Endothelial cell of umbilical vein (primary cell): ENCODE data around the gene GPATCH2L. TPM values are rescaled to one million over a fixed set of nuclear protein-coding genes. Genes with fewer than 3 reads are reported as not detected.

Experiments used
- BruUV-seq: library from RNA; stranded (reverse); fragments of 400-500 nt; replicated peaks from 2 replicates; lab custom pipeline; 2021; lab: Mats Ljungman, UMichigan
- CTCF ChIA-PET: fragments of 300-600, 350-600 bp; sonication (Branson Sonifier 250); formaldehyde crosslinking; loops from one replicate; lab custom pipeline; 2021; ENCODE audit warnings: antibody characterized with exemption, inconsistent platforms; lab: Charles Lee
- POLR2A ChIA-PET: fragments of 300-600, 350-600 bp; sonication (Branson Sonifier 250); formaldehyde crosslinking; loops from one replicate; lab custom pipeline; 2021; ENCODE audit warnings: antibody characterized with exemption, inconsistent platforms; lab: Charles Lee
- DNase-seq: peaks from one replicate; pipeline ENCODE4 v3.0.0-alpha.2; 2011; ENCODE audit warnings: low read depth, low spot score
- FAIRE-seq: peaks from 2 replicates; lab custom pipeline; 2011; peaks lifted over from hg19 to GRCh38; lab: Jason Lieb, UNC
- H2AFZ ChIP-seq: 2 replicates; pipeline ENCODE4 v1.6.0; 2012; ENCODE audit warnings: low read depth, low read length, control low read depth, inconsistent platforms
- H3K27ac ChIP-seq: 2 replicates; pipeline ENCODE4 v1.5.1; 2011; ENCODE audit warnings: low read depth, mild to moderate bottlenecking, control low read depth, low read length, moderate library complexity; ENCODE audit not compliant: insufficient read depth
- H3K27me3 ChIP-seq, 2 experiments: 2 replicates each; pipeline versions ENCODE4 v1.6.0 to v1.6.1; 2011; ENCODE audit warnings: low read length in 2 of 2, mixed read lengths in 1 of 2; ENCODE audit not compliant: control insufficient read depth in 2 of 2, insufficient read depth in 2 of 2
- H3K36me3 ChIP-seq, 2 experiments: 2 replicates in 1 of 2; 3 replicates in 1 of 2; pipeline ENCODE4 v1.5.1; 2011; ENCODE audit warnings: low read length in 2 of 2, mild to moderate bottlenecking in 1 of 2, moderate library complexity in 1 of 2; ENCODE audit not compliant: control insufficient read depth in 2 of 2, insufficient read depth in 2 of 2; ENCODE audit errors: extremely low read depth in 1 of 2
- H3K4me1 ChIP-seq: 3 replicates; pipeline ENCODE4 v1.5.1; 2011; ENCODE audit warnings: mild to moderate bottlenecking, low read length; ENCODE audit not compliant: control insufficient read depth, insufficient read depth; ENCODE audit errors: extremely low read depth
- H3K4me2 ChIP-seq: 2 replicates; pipeline ENCODE4 v1.6.1; 2011; ENCODE audit warnings: low read length, control low read depth, mixed read lengths; ENCODE audit not compliant: insufficient read depth
- H3K4me3 ChIP-seq, 3 experiments: fragments of 200-600 bp in 1 of 3; sonication (generic), shearing (Covaris generic) in 1 of 3; replicated peaks in 1 of 3; 2 replicates each; pipeline ENCODE4 v1.5.1; 2011 to 2016; ENCODE audit warnings: control low read depth in 3 of 3, low read length in 3 of 3, mild to moderate bottlenecking in 2 of 3, inconsistent platforms in 1 of 3, low read depth in 1 of 3, moderate library complexity in 1 of 3; ENCODE audit not compliant: insufficient read depth in 1 of 3
- H3K79me2 ChIP-seq: 2 replicates; pipeline ENCODE4 v1.6.0; 2012; ENCODE audit warnings: low read length, inconsistent platforms; ENCODE audit not compliant: control insufficient read depth, insufficient read depth
- H3K9ac ChIP-seq: replicated peaks from 2 replicates; pipeline ENCODE3; 2011; ENCODE audit warnings: low read length, control low read depth; ENCODE audit not compliant: insufficient read depth; ENCODE audit errors: extremely low read depth
- H3K9me1 ChIP-seq: replicated peaks from 3 replicates; pipeline ENCODE4 v1.6.0; 2011; ENCODE audit warnings: mild to moderate bottlenecking, low read length; ENCODE audit not compliant: control insufficient read depth, insufficient read depth; ENCODE audit errors: extremely low read depth
- H3K9me3 ChIP-seq: replicated peaks from 2 replicates; pipeline ENCODE4 v1.5.1; 2012; ENCODE audit warnings: low read length, inconsistent platforms; ENCODE audit not compliant: control insufficient read depth, insufficient read depth
- H4K20me1 ChIP-seq: replicated peaks from 2 replicates; pipeline ENCODE3; 2011; ENCODE audit warnings: mild to moderate bottlenecking, low read length; ENCODE audit not compliant: control insufficient read depth, insufficient read depth; ENCODE audit errors: extremely low read depth
- EZH2 ChIP-seq: IDR thresholded peaks from 2 replicates; pipeline ENCODE4 v1.6.1; 2012; ENCODE audit warnings: borderline replicate concordance, low read depth, mild to moderate bottlenecking, moderate library complexity, low read length, inconsistent platforms; ENCODE audit not compliant: severe bottlenecking
- FOS ChIP-seq: IDR thresholded peaks from 2 replicates; pipeline ENCODE4 v1.6.1; 2011; ENCODE audit warnings: mild to moderate bottlenecking, low read length, moderate library complexity, borderline replicate concordance; ENCODE audit not compliant: insufficient read depth
- GATA2 ChIP-seq: IDR thresholded peaks from 2 replicates; pipeline ENCODE4 v1.7.0; 2011; ENCODE audit warnings: low read depth, mild to moderate bottlenecking, moderate library complexity, mixed read lengths, low read length; ENCODE audit not compliant: insufficient read length, insufficient read depth
- JUN ChIP-seq: IDR thresholded peaks from 2 replicates; pipeline ENCODE4 v1.6.1; 2011; ENCODE audit warnings: borderline replicate concordance, low read depth; ENCODE audit not compliant: insufficient read length, insufficient read depth
- MYC ChIP-seq: IDR thresholded peaks from one replicate; pipeline ENCODE4 v1.6.1; 2011; ENCODE audit warnings: mild to moderate bottlenecking, low read depth, low read length
- POLR2A ChIP-seq: IDR thresholded peaks from 2 replicates; pipeline ENCODE4 v1.6.1; 2012; ENCODE audit warnings: low read depth, mild to moderate bottlenecking, control low read depth, low read length
- POLR2AphosphoS5 ChIP-seq: IDR thresholded peaks from 2 replicates; pipeline ENCODE4 v1.6.1; 2012; ENCODE audit warnings: low read depth, mild to moderate bottlenecking, control low read depth, low read length, moderate library complexity; ENCODE audit not compliant: insufficient read depth
- dilution Hi-C: fragments of 300-500 bp; cut with MboI; formaldehyde crosslinking; loops from one replicate; pipeline ENCODE4 v1.15.0; 2019; ENCODE audit warnings: low sequenced_read_pairs; ENCODE audit not compliant: extremely low pct_ligation_motif_present
- intact Hi-C: fragments of 100-400 bp; cut with micrococcal nuclease; formaldehyde crosslinking; loops from one replicate; pipeline ENCODE4 v1.10.0; 2022
- polyA plus RNA-seq, 4 experiments: library from polyadenylated mRNA; depleted of rRNA in 3 of 4; stranded (reverse) in 3 of 4; unstranded in 1 of 4; fragments of >200 nt; gene quantifications; 2 replicates each; pipeline versions ENCODE4 v1.2.1 to v1.2.3, GENCODE V29; 2011 to 2012; ENCODE audit warnings: missing spikeins in 1 of 4
- total RNA-seq: library from RNA; stranded (reverse); gene quantifications from 2 replicates; pipeline ENCODE4 v1.2.3, GENCODE V29; 2021
- TF ChIP-seq, protein P1 (sequence below): IDR thresholded peaks from 2 replicates; pipeline ENCODE4 v1.6.1; 2011; ENCODE audit not compliant: insufficient read depth, insufficient read length
- TF ChIP-seq, protein P2 (sequence below), 2 donors: IDR thresholded peaks; 1 replicate in 1 of 2; 2 replicates in 1 of 2; pipeline ENCODE4 v1.5.1; 2011; ENCODE audit warnings: low read length in 2 of 2, mild to moderate bottlenecking in 2 of 2, moderate library complexity in 2 of 2, control low read depth in 1 of 2, inconsistent platforms in 1 of 2, low read depth in 1 of 2; ENCODE audit not compliant: insufficient read depth in 1 of 2; ENCODE audit errors: extremely low read depth in 1 of 2

GPATCH2L gene
- total and polyA plus RNA-seq, 2 donors (not counting 3 experiments of a cell fraction or from before 2014, with no cell fraction given), result 23.3 to 40.0 TPM

DNA sequence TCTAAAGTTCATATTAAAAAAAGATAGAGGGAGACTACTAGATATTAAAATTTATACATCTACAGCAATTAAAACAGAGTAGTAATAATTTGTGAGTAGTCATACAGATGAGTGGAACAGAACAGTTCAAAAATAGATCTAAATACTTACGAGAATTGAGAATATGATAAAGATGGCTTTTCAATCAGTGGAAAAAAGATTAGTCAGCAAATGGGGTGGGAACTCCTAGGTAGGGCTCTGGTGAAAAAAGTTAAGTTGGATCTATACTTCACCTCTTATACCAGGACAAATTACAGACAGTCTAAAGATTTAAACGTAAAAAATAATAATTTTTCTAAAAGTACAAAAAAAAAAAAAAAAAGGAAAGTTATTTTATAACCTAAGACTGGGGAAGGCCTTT lies 66.9 kb downstream of the GPATCH2L start:
- no peaks in the 10 kb centered on the region for H4K20me1 ChIP-seq
- intact Hi-C loops (no loop called here), dilution Hi-C loops (no loop called here)
- no TSS peak for BruUV-seq
- no peaks in the 10 kb centered on the region for H3K9me3 ChIP-seq
- ChIA-PET CTCF (no interaction called here), POLR2A (no interaction called here)
- H3K36me3 ChIP-seq, result no peaks in the 10 kb centered on the region
- H3K27ac ChIP-seq, result no peak overlapping the region
- no peak for FAIRE-seq
- no peaks in the 10 kb centered on the region for H3K27me3 ChIP-seq
- TF ChIP-seq GATA2 (no peak), JUN (no peak), POLR2AphosphoS5 (no peak), MYC (no peak), EZH2 (no peak), FOS (no peak), POLR2A (no peak)
- TF ChIP-seq, protein P1, sequence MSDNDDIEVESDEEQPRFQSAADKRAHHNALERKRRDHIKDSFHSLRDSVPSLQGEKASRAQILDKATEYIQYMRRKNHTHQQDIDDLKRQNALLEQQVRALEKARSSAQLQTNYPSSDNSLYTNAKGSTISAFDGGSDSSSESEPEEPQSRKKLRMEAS, result no peak
- TF ChIP-seq, protein P2, sequence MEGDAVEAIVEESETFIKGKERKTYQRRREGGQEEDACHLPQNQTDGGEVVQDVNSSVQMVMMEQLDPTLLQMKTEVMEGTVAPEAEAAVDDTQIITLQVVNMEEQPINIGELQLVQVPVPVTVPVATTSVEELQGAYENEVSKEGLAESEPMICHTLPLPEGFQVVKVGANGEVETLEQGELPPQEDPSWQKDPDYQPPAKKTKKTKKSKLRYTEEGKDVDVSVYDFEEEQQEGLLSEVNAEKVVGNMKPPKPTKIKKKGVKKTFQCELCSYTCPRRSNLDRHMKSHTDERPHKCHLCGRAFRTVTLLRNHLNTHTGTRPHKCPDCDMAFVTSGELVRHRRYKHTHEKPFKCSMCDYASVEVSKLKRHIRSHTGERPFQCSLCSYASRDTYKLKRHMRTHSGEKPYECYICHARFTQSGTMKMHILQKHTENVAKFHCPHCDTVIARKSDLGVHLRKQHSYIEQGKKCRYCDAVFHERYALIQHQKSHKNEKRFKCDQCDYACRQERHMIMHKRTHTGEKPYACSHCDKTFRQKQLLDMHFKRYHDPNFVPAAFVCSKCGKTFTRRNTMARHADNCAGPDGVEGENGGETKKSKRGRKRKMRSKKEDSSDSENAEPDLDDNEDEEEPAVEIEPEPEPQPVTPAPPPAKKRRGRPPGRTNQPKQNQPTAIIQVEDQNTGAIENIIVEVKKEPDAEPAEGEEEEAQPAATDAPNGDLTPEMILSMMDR (IDR thresholded peaks at IDR 0.05; ENCODE audit: extremely low read depth in 1 of 2, insufficient read depth in 1 of 2, low read depth in 1 of 2, low read length in 2 of 2), result no peak
- no peaks in the 10 kb centered on the region for H3K4me1 ChIP-seq
- DNase-seq, result no peak
- H3K79me2 ChIP-seq, result no peaks in the 10 kb centered on the region
- H2AFZ ChIP-seq, result no peak overlapping the region
- no peak overlapping the region for H3K4me3 ChIP-seq
- no peak overlapping the region for H3K9ac ChIP-seq
- H3K9me1 ChIP-seq, result no peaks in the 10 kb centered on the region
- no peak overlapping the region for H3K4me2 ChIP-seq
